Activated effector memory CD4-positive, alpha-beta T cell treated with Interleukin-2 at 50 U/mL for 16 hours (primary cell): ENCODE data around the gene FANCC.
"Not testable (repeated sequence)": the region's sequence is repeated elsewhere in the genome, so short reads cannot be mapped to it uniquely, and the experiment has no call there.

Source experiments
- DNase-seq: peaks from one replicate; pipeline ENCODE4 v3.0.0-alpha.2; 2020

Gene FANCC

DNA sequence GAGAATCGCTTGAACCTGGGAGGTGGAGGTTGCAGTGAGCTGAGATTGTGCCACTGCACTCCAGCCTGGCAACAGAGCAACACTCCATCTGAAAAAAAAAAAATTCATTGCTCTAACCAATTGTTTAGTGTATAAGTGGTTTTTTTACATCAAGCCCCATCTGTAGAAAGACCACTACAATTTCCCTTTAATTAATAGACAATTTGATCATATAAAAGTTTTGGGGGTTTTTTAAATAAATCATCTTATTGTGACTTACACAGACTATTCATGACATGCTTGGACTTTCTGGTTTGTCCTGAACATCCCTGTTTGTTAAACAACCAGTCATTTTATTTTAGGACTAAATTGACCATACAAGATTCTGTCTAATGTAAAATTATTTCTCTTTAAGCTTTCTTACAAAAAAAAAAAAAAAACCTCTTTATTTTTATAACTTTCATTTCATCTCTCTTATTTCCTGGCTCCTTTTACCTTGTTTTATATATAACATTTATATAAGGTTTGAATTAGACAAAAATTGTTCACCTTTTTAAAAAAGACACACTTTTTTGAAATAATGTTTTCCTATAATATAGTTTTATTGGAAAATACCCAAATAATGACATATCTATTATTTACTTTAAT is 9.8 kb upstream of the FANCC start:
- DNase-seq = no peak

DNA sequence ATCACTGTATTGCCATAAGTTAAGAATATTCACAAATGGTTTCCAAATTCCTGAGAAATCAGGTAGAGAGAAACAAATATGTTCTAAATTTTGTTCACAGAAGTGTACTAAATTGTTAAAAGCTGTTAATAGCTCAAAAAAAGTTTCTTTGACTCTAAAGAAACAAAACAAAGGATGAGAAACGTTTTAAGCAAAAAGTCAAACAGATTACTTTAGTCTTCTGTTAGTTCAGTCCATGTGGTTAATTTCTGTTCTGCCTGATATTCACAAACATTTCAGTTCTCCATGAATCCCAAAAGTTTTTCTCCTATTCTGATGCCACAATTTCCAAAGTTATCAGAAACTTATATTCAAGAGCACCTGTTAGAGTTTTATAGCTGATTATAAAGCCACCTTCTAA is 7.7 kb upstream of the FANCC start:
- no peak for DNase-seq

DNA sequence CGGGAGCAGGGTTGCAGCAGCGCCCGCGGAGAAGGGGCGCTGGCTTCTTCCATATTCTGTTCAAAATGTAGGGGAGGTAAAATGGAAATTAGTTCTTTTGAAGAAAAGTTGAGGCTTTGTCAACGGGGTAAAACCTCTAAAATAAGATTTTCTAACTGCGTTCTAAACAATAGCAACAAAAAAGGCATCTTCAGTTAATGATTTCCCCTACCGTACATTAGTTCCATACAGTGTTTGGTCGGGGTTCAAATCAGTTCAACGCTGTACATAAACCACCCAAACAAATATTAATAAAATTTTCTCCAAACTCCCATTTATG is 343 bp upstream of the FANCC start:
- DNase-seq = no peak

DNA sequence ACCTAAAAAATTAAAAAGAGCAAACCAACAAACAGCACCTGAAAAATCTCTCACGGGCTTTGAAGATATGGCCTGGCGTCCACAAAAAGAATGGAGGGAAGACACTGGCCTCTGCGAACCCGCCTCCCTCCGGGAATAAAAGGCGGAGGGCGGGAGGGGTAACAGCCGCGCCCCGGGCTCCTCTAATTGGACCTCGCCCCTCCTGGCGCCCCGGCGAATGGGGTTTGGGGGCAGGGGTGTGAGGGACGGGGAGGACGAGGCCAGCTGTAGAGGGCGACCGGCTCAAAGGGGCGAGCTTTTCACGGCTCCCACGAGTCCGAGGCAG is 753 bp downstream of the FANCC start:
- no peak for DNase-seq

DNA sequence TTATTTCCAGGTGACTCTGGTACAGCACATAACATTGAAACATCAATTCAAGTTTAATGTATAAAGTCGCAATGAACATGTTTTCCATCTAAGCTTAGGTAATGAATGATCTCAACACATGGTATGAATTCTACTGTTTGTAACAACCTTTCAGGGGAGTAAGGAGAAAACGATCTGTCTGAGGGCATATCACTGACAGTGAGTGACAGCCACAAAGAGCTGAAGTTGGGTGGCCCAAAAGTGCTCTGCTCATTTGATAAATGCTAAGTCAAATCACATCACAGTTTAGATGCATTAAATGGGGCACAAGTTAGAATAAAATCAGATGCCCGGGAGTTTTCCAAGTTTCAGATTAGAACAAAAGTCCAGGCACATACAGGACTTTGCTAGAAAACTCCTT is 1.2 kb downstream of the FANCC start:
- DNase-seq = no peak

DNA sequence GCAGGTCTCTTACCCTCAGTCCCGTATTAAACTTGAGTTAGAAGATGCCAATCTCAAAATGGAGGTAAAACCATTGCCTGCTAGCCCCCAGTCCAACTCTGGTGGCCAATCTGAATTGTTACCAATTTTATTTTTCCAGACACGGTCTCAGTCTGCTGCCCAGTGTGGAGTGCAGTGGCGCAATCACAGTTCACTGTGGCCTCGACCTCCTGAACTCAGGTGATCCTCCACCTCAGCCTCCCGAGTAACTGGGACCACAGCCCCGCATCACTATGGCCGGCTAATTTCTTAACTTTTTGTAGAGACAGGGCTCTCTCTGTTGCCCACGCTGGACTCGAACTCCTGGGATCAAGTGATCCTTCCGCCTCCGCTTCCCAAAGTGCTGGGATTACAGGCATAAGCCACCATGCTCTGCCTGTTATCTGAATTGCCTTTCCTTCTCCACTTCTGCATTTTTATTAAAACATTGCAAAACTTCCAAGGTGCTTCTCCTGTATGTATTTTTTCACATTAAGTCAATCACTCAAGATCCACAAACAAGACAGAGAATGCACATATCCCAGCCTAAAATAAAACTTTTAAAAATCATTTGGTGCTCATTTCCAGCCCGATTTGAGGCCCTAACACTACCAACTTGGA is 2.3 kb downstream of the FANCC start:
- DNase-seq = no peak

DNA sequence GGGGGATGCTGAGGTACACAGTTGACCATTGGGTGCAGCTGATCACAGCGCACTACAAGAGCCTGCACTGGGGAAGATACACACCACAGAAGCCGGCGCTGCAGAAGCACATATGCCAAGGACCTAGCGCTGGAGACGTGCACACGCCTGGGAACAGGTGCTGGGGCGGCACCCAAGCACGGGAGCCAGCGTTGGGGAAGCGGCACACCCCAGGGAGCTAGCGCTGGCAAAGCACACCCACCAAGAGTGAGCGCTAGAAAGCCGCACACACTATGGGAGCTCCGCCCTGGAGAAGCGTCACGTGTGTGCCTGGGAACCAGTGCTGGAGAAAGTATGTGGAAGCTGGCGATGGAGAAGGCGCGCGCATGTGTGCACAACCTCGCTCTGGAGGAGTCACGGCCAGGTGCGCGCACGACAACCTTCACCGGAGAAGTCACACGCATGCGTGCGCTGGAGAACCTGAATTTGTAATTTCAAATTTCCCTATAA is 4.5 kb downstream of the FANCC start:
- no peak for DNase-seq

DNA sequence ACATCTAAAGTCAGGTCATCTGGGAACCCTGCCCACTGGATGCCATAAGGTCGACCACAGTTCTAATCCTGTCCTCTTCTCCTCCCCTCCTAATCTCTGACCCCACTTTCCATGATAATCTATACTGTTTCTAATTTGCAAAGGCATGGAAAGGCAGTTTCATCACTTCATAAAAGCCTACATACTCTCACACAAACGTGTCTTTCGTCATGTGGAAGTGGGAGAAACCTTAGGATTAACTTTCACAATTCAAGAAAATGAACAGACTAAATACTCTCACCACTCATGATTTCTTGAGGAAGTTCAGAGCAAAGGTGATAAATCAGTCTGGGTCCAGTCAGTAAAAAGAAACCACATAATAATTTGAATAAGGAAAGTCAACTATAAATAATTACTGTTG is 5.5 kb downstream of the FANCC start:
- no peak for DNase-seq

DNA sequence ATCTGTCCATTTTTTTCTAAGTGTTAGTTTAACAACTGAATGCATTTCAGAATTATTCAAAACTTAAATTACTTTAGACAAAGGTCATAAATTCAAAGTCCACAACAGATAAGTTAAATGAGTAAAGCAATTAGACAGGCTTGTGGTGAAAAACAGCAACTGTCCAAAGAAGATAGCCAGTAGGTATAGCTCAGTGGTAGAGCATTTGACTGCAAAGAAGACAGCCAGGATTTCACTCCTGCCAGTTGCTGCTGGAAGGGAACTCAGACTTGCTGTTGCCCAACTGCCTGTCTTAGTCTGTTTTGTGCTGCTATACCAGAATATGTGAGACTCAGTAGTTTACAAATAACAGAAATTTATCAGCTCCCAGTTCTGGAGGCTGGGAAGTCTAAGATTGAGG is 10.0 kb downstream of the FANCC start:
- no peak for DNase-seq

DNA sequence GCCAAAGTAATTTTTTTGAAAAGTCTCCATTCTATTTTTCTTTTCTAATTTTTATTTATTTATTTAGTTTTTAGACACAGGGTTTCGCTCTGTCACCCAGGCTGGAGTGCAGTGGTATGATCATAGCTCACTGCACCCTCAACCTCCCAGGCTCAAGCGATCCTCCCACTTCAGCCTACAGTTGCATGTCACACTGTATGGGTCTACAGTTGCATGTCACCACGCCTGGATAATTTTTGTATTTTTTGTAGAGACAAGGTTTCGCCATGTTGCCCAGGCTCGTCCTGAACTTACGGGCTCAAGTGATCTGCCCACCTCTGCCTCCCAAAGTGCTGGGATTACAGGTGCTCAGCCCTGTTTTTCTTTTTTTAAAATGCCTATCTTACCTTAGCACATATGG is 10.7 kb downstream of the FANCC start:
- DNase-seq = no peak

DNA sequence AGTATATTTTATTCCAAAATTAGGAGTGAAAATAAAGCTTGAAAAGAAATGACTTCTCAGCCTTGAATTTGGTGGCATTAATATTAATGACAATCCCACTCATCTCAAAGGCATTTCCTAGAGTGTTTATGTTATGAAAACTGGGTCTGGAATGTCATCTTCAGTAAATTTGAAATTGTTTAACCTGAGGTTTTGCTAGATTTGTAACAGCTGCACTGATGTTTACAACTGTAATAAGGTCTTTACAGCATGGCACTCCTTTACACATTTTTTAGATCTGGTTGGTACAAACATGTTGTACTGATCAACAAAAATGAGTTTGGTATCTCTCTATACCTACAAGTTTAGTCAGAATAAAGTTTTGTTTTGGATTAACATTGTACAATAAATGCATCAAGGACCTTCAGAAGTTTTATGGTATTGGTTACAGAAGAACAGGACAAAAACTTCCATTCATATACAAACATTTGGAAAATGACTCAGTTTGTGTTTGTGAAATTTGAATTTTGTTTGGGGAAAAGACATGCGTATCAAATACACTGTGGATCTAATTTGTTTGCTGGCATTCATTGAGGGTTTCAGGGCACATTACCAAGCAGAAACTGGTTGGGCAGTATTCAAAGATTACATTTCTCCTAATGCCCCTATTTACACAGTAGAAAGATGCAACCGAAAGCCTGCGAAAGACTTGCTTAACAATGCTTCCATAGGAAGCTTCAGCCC is 11.6 kb downstream of the FANCC start:
- DNase-seq = no peak

DNA sequence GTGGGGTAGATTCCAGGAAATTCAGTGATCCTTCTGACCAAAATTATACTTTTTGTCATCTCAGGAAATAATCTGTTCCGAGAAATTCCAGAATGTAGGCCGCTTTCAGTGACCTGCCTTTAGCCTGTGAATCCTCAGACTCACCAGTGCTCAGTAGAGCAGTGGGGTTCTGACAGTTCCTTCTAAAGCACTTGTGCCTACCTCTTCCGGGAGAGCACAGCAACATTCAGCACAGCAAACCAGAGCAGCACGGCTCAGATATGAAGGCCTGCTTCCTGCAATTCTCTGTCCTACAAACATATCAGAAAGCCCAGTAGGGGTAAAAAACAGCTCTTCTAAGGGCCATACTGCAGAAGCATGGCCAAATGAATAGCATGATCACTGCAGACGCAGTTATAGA is 15.0 kb downstream of the FANCC start:
- DNase-seq = no peak

DNA sequence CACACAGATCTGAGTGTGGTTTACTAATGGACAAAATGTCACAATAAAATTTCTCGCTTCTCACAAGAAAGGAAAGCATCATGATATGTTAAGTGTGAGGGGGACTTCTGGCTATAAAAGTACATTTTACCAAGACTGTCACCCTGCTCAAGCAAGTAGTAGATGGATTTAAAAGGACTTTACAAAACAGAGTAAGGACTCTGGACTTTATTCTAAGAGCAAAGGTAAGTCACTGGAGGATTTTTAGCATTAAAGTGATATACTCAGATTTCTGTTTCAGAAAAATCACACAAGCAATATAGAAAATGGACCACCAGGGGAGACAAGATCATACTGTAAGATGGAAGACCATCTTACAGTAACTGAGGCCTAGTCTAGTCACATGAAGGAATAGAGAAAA is 19.7 kb downstream of the FANCC start:
- DNase-seq = no peak

DNA sequence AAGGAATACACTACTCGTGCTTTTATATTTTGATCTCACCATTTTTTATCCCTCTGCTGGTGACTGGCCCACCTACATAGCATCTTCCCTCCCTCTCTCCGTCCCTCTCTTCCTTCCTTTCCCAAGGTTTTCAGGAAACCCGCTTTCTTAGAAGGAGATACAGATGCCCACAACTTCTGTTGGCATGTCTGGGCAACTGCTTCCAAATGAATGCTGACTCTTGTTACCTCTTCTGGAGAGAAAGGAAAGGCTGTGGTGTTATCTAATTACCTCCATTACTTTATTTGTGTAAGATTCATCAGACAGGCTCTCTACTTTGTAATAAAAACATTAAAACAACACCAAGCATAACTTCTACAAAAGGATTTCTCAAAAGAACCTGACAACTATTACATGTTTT is 20.2 kb downstream of the FANCC start:
- no peak for DNase-seq

DNA sequence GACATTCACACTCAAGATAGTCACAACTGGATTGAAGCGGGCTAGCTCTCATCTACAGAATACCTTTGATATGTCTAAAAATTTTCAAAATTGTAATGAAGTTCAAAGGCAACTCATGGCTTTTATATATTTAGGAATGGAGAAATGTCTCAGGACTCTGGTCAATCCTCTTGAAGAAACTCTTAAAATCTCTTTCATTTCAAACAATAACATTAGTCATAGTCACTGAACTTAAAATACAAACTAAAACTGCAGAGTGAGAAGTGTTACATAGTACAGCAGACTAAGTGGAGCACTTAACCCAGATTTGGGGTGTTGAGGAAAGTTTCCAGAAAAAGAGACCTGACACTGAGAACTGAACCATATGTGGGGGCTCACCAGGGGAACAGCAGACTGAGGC is 20.7 kb downstream of the FANCC start:
- no peak for DNase-seq

DNA sequence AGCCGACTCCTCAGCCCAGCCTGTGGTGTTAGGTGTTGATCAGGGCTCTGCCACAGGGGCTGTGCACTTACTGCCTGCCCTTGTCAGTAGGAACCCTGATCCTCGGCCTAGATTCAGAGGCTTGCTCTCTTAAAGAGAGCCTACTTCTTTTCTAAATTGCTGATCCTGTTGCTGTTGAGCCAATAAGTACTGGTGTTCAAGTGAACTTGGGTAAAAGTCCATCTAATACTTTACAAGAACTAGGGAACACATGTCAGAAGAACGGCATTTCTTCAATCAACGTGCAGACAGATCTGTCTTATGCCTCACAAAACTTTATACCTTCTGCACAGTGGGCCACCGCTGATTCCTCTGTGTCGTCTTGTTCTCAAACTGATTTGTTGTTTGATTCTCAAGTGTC is 24.2 kb downstream of the FANCC start:
- DNase-seq = not testable (repeated sequence)

DNA sequence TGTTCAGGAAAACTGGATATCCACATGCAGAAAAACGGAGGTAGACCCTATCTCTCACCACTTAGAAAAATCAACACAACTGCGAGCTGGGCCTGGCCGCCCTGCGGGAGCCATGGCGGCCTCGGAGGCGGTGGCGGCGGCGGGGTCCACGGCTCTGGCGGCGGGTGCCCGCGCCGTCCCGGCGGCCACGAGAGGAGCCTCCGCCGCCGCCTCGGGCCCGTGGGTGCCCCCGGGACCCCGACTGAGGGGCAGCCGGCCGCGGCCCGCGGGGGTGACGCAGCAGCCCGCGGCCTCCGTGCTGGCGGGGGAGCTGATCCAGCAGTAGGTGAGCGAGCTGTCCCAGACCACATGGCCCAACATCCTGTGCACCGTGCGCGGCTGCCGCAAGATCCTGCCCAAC is 25.3 kb downstream of the FANCC start:
- no peak for DNase-seq

DNA sequence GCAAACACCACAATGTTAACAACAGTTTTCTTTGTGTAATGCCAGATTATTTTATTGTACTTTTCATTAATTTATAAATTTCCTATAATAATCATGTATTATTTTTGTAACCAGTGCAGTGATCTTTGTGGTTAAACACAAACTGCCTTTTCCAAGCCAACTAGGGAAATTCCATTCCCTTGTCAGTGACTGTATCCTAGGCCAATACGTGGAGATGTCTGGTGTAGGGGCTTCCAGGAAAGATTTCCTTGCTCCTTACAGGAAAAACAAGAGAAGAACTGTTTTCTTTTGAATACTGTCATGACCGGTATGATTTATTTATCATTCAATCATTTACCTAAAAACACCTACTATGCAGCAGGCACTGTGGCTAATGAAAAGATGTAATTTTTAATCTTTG is 31.4 kb downstream of the FANCC start:
- no peak for DNase-seq

DNA sequence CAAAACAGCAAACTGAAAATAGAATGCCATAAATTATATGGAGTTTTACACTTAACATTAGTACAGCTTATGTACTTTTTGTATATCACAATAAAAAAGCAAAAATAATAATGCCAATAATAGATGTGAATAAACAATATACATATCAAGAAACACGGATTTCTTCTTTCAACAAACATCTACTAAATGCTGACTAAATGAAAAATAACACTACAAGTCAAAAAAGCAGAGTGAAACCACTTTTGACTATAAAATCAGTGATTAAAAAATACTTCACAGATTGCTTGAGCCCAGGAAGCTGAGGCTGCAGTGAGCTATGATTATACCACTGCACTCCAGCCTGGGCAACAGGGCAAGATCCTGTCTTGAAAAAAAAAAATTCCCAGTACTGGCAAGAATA is 32.2 kb downstream of the FANCC start:
- no peak for DNase-seq

DNA sequence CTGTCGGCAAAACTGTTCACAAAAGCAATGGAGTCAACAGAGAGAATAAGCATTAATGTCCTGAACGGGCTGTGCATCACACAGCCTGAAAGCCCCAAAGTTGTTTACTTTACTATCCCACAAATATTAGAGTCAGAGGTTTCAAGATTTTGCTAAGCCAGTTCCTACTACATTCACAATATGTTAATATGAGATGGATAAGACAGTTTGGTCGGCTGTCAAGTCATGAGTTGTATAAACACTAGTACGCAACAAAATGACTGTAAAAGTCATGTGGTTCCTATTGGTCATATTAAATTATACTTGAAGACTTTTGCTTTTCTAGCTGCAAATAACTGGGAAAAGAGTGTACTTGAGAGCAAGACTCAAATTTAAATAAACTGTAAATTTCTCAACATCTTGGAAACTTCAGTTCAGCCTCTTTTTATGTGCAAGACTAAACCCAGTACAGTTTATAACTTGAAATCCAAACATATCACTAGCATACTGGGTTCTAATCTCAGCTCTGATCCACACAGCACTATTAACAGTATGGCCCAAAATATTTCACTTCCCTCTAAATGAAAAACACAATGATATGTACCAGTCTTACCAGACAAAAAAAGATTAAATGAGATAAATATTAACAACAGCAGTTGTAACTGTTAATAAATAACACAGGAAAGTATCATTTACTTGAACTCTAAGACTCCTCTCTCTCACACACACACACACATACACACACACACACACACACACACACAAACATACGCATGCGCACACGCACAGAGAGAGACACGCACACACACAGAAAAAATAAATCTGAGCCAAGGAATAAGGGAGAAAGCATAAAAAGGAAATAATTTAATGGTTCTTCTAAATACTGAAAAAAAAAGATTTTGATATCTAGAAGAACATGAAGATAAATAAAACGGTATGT is 33.1 kb downstream of the FANCC start:
- no peak for DNase-seq

DNA sequence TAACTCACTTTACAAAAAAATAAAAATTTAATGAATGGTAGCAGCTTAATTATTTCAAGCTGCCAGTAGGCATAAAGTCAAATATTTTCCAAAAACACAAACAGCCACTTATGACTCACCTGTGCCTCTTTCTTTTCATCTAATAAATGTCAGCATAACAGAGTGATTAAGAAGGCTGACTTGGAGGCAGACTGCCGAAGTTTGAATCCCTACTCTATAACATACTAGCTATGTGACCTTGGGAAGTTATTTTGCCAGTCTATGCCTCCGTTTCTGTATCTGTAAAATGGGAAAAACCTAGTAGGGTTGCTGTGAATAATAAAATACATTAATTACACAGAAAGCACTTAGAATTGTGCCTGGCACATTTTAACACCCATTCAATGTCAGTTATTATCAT is 33.8 kb downstream of the FANCC start:
- DNase-seq = no peak

DNA sequence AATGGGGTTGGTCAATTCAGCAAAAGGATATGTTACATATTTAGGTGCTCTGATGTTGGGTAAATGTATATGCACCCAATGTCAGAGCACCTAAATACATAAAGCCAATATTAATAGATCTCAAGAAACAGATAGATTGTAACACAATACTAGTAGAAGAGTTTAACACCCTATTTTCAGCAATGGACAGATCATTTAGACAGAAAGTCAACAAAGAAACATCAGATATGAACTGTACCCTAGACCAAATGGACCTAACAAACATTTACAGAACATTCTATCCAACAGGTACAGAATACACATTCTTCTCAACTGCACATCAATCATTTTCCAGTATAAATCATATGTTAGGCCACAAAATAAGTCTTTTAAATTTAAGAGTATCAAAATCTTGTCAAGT is 35.2 kb downstream of the FANCC start:
- no peak for DNase-seq

DNA sequence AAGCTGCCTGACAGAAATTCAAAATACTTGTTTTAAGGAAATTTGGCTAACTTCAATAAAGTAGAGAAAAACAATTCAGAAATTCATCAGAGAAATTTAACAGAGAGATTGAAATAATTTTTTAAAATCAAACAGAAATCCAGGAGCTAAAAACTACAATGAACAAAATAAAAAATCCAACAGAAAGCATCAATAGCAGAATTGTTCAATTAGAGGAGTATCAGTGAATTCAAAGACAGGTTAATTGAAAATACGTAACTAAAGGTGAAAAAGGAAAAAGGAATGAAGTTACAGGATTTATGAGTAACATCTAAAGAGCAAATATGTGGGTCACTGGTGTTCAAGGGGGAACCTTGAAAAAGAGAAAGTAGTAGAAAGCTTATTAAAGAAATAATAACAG is 36.8 kb downstream of the FANCC start:
- no peak for DNase-seq

DNA sequence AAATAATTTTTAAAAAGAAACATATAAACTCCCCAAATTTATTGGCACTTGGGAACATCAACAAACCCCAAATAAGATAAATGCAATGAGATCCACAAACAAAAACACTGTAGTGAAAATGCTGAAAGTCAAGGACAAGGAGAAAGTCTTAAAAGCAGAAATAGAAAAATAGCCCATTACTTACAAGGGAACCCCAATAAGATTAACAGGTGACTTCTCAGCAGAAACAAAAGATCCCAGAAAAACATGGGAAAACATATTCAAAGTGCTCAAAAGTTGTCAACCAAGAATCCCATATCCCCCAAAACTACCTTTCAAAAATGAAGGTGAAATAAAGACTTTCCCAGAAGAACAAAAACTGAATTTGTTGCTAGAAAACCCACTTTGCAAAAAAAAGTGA is 40.0 kb downstream of the FANCC start:
- no peak for DNase-seq
